GM12878 (cell line): ENCODE data around the gene CNOT2. TPM values are rescaled to one million over a fixed set of nuclear protein-coding genes. Genes with fewer than 3 reads are reported as not detected.

Experiments used
- ATAC-seq: fragments of 200-7000 bp; cut with Tn5 transposase; 3 replicates; pipeline ENCODE4 v1.9.1; 2020; ENCODE audit warnings: mild to moderate bottlenecking, moderate library complexity
- BruUV-seq: library from RNA; stranded (reverse); fragments of 400-500 nt; replicated peaks from 2 replicates; lab custom pipeline; 2021; lab: Mats Ljungman, UMichigan
- CTCF ChIA-PET: fragments of 300-600 bp; sonication (Branson Sonifier 250); formaldehyde crosslinking; extraction: SDS; loops from one replicate; lab custom pipeline; 2021; ENCODE audit warnings: inconsistent platforms; lab: Yijun Ruan, JAX
- POLR2A ChIA-PET: fragments of 350-600 bp; formaldehyde crosslinking; extraction: SDS; loops from one replicate; lab custom pipeline; 2021; ENCODE audit warnings: inconsistent platforms; lab: Charles Lee
- RAD21 ChIA-PET: fragments of 300-600 bp; sonication (Branson Sonifier 250); formaldehyde crosslinking; loops from one replicate; lab custom pipeline; 2023; ENCODE audit warnings: antibody characterized with exemption; ENCODE audit not compliant: unreplicated experiment; lab: Charles Lee
- SMC1A ChIA-PET: fragments of 300-600 bp; sonication (Branson Sonifier 250); formaldehyde crosslinking; loops from one replicate; lab custom pipeline; 2023; ENCODE audit not compliant: unreplicated experiment, uncharacterized antibody; lab: Charles Lee
- DNase-seq: peaks from one replicate; pipeline ENCODE4 v3.0.0-alpha.2; 2011; ENCODE audit warnings: low read depth, low spot score
- FAIRE-seq: peaks from 3 replicates; lab custom pipeline; 2011; peaks lifted over from hg19 to GRCh38; lab: Jason Lieb, UNC
- H2AFZ ChIP-seq: 2 replicates; pipeline ENCODE4 v1.6.0; 2011; ENCODE audit warnings: low read depth, low read length, control low read depth; ENCODE audit not compliant: control insufficient read depth
- H3K27ac ChIP-seq: 2 replicates; pipeline ENCODE4 v1.5.1; 2011; ENCODE audit warnings: control low read depth; ENCODE audit not compliant: control insufficient read depth, insufficient read depth
- H3K27me3 ChIP-seq, 2 experiments: replicated peaks in 1 of 2; 2 replicates each; pipeline versions ENCODE4 v1.6.0 to v1.6.1; 2011; ENCODE audit warnings: low read length in 1 of 2; ENCODE audit not compliant: control insufficient read depth in 2 of 2, insufficient read depth in 2 of 2
- H3K36me3 ChIP-seq, 2 experiments: 2 replicates each; pipeline ENCODE4 v1.5.1; 2011; ENCODE audit warnings: low read length in 1 of 2; ENCODE audit not compliant: control insufficient read depth in 2 of 2, insufficient read depth in 2 of 2
- H3K4me1 ChIP-seq: 2 replicates; pipeline ENCODE4 v1.6.1; 2011; ENCODE audit warnings: mild to moderate bottlenecking, low read length, moderate library complexity, mixed read lengths; ENCODE audit not compliant: control insufficient read depth, insufficient read depth
- H3K4me2 ChIP-seq: 2 replicates; pipeline ENCODE4 v1.6.0; 2011; ENCODE audit warnings: control low read depth; ENCODE audit not compliant: control insufficient read depth, insufficient read depth
- H3K4me3 ChIP-seq: fragments of 200-600 bp; sonication (generic); 2 replicates; pipeline ENCODE4 v1.5.1; 2016
- H3K79me2 ChIP-seq: 2 replicates; pipeline ENCODE4 v1.6.0; 2011; ENCODE audit warnings: low read length; ENCODE audit not compliant: control insufficient read depth, insufficient read depth
- H3K9ac ChIP-seq: 2 replicates; pipeline ENCODE4 v1.8.0; 2011; ENCODE audit warnings: low read length, control low read depth, mixed read lengths; ENCODE audit not compliant: control insufficient read depth, insufficient read depth
- H3K9me3 ChIP-seq: replicated peaks from 3 replicates; pipeline ENCODE4 v1.5.1; 2011; ENCODE audit warnings: mild to moderate bottlenecking, low read length; ENCODE audit not compliant: control insufficient read depth, insufficient read depth
- H4K20me1 ChIP-seq: 2 replicates; pipeline ENCODE4 v1.6.0; 2011; ENCODE audit not compliant: control insufficient read depth, insufficient read depth
- BHLHE40 ChIP-seq, 2 experiments: fragments of 450-650 bp in 1 of 2; IDR thresholded peaks; 2 replicates each; pipeline ENCODE4 v1.6.1; 2011 to 2017; ENCODE audit warnings: low read depth in 2 of 2, borderline replicate concordance in 1 of 2, improper control_type of control experiment in 1 of 2, low read length in 1 of 2, mild to moderate bottlenecking in 1 of 2
- CREB1 ChIP-seq: IDR thresholded peaks from 2 replicates; pipeline ENCODE4 v1.6.1; 2012; ENCODE audit warnings: low read depth, mild to moderate bottlenecking, inconsistent platforms
- EED ChIP-seq: sonication (generic); IDR thresholded peaks from 2 replicates; pipeline ENCODE4 v1.6.1; 2016; ENCODE audit warnings: antibody characterized with exemption, low read depth
- GABPA ChIP-seq: IDR thresholded peaks from 2 replicates; pipeline ENCODE4 v1.6.1; 2014; ENCODE audit warnings: antibody characterized with exemption, low read depth, mild to moderate bottlenecking, inconsistent platforms
- IKZF1 ChIP-seq: fragments of 450-650 bp; conservative IDR thresholded peaks from 2 replicates; pipeline ENCODE4 v1.6.1; 2017; ENCODE audit warnings: antibody characterized with exemption, mild to moderate bottlenecking
- JUND ChIP-seq: IDR thresholded peaks from 2 replicates; pipeline ENCODE4 v1.6.1; 2012; ENCODE audit warnings: low read depth, mild to moderate bottlenecking, low read length, improper control_type of control experiment, moderate library complexity
- KDM1A ChIP-seq: fragments of 200-600 bp; sonication (generic); IDR thresholded peaks from 2 replicates; pipeline ENCODE4 v1.6.1; 2016; ENCODE audit warnings: borderline replicate concordance
- MEF2A ChIP-seq: IDR thresholded peaks from 2 replicates; pipeline ENCODE4 v1.6.1; 2011; ENCODE audit warnings: low read depth, mild to moderate bottlenecking, low read length, moderate library complexity; ENCODE audit not compliant: insufficient read depth
- MXI1 ChIP-seq: fragments of 150-350 bp; IDR thresholded peaks from 2 replicates; pipeline ENCODE4 v1.6.1; 2011; ENCODE audit warnings: low read depth, mild to moderate bottlenecking, inconsistent platforms, low read length, improper control_type of control experiment
- POLR2AphosphoS2 ChIP-seq: IDR thresholded peaks from 2 replicates; pipeline ENCODE4 v1.6.1; 2011; ENCODE audit warnings: low read depth, mild to moderate bottlenecking, low read length, improper control_type of control experiment, moderate library complexity
- POU2F2 ChIP-seq: IDR thresholded peaks from 3 replicates; pipeline ENCODE4 v1.6.1; 2011; ENCODE audit warnings: low read depth, mild to moderate bottlenecking, low read length, borderline replicate concordance
- SMARCA5 ChIP-seq: fragments of 450-650 bp; IDR thresholded peaks from 2 replicates; pipeline ENCODE4 v1.6.1; 2017; ENCODE audit warnings: mild to moderate bottlenecking
- TARDBP ChIP-seq: IDR thresholded peaks from 2 replicates; pipeline ENCODE4 v1.6.1; 2016; ENCODE audit warnings: borderline replicate concordance
- TBL1XR1 ChIP-seq: IDR thresholded peaks from 2 replicates; pipeline ENCODE4 v1.6.1; 2012; ENCODE audit warnings: low read depth, low read length, improper control_type of control experiment
- ZNF274 ChIP-seq: IDR thresholded peaks from one replicate; pipeline ENCODE4 v1.8.0; 2011; ENCODE audit not compliant: insufficient read length, insufficient read depth
- WGBS: methylation state at CpG from one replicate; pipeline ENCODE4 v1.1.6; 2016; ENCODE audit warnings: low lambda C conversion rate; ENCODE audit not compliant: insufficient replicate concordance, insufficient coverage; ENCODE audit errors: missing lambda C conversion rate; 5-methylcytosine and 5-hydroxymethylcytosine counted together
- in situ Hi-C: fragments of 300-500 bp; cut with MboI; formaldehyde crosslinking; loops from 9 replicates; pipeline ENCODE4 v1.14.3; 2018; ENCODE audit warnings: mixed read lengths
- intact Hi-C: fragments of 100-400 bp; cut with micrococcal nuclease; formaldehyde crosslinking; loops from one replicate; pipeline ENCODE4 v1.14.2; 2022; ENCODE audit not compliant: unreplicated experiment
- polyA plus RNA-seq, 11 experiments: library from polyadenylated mRNA; depleted of rRNA in 4 of 11; unstranded in 6 of 11; stranded (reverse) in 5 of 11; fragments of >200 nt; fragmentation: Nextera tagmentation in 4 of 11; fragmentation: Illumina TruSeq in 1 of 11; extraction: Ambion mirVana in 4 of 11; extraction: Trizol in 1 of 11; gene quantifications; 1 replicate in 1 of 11; 2 replicates in 10 of 11; pipeline versions ENCODE4 v1.2.1 to v1.2.3, GENCODE V29; 2011 to 2016; ENCODE audit warnings: inconsistent platforms in 2 of 11, missing spikeins in 2 of 11, low read depth in 1 of 11
- total RNA-seq, 4 experiments: library from RNA; depleted of rRNA in 3 of 4; stranded (reverse); fragments of >200 nt in 3 of 4; fragmentation: Illumina TruSeq in 1 of 4; extraction: Trizol in 1 of 4; gene quantifications; 2 replicates each; pipeline versions ENCODE4 v1.2.1 to v1.2.3, GENCODE V29; 2013 to 2021
- TF ChIP-seq, protein P1 (sequence below): IDR thresholded peaks from 2 replicates; pipeline ENCODE4 v1.6.1; 2011; ENCODE audit warnings: low read depth, mild to moderate bottlenecking, low read length, moderate library complexity, borderline replicate concordance; ENCODE audit errors: extremely low read depth
- TF ChIP-seq, protein P2 (sequence below): fragments of 150-350 bp; IDR thresholded peaks from 2 replicates; pipeline ENCODE4 v1.6.1; 2014; ENCODE audit warnings: mild to moderate bottlenecking, low read depth, low read length
- TF ChIP-seq, protein P3 (sequence below): fragments of 450-650 bp; IDR thresholded peaks from 2 replicates; pipeline ENCODE4 v1.6.1; 2016; ENCODE audit warnings: mild to moderate bottlenecking

Gene CNOT2
- total and polyA plus RNA-seq, 10 of the 15 experiments (the other 5 are each of a cell fraction or from before 2014, with no cell fraction given): 37.9 to 127 (median 82.4) TPM

DNA sequence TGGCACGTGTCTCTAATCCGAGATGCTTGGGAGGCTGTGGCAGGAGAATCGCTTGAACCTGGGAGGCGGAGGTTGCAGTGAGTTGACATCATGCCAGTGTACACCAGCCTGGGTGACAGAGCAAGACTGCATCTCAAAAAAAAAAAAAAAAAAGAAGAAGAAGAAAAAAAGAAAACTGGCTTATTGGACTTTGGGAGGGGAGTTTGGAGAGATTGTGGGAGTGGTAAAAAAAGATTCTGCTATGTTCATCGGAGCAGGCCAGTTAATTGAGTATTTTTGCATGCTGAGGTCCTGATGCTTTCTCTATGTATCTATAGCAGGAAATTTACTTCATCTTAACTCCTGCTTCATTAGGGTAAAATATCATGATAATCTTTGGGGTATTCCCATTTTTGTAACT is 11.6 kb downstream of the CNOT2 start:
- no peak for ATAC-seq
- H4K20me1 ChIP-seq: no peaks in the 10 kb centered on the region
- H3K9me3 ChIP-seq: no peaks in the 10 kb centered on the region; the same call in 2 of the 3 replicates
- no peak overlapping the region for H3K27ac ChIP-seq
- H2AFZ ChIP-seq: no peak overlapping the region
- FAIRE-seq: no peak
- H3K27me3 ChIP-seq: no peaks in the 10 kb centered on the region
- peaks cover 90% of the 10 kb centered on the region for H3K79me2 ChIP-seq
- 89% methylated on average over 5 of the region's 5 CpGs for WGBS
- in situ Hi-C loops: no loop called here
- intact Hi-C loops: no loop called here
- no peak overlapping the region for H3K4me3 ChIP-seq
- no peak for TF ChIP-seq POU2F2
- no peak for TF ChIP-seq KDM1A
- TF ChIP-seq EED: no peak
- no peak for TF ChIP-seq TBL1XR1
- TF ChIP-seq, protein P1, sequence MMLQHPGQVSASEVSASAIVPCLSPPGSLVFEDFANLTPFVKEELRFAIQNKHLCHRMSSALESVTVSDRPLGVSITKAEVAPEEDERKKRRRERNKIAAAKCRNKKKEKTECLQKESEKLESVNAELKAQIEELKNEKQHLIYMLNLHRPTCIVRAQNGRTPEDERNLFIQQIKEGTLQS: no peak
- TF ChIP-seq POLR2AphosphoS2: no peak
- no peak for TF ChIP-seq BHLHE40 (IDR thresholded peaks at IDR 0.05; ENCODE audit: borderline replicate concordance in 1 of 2, low read depth in 2 of 2, low read length in 1 of 2)
- TF ChIP-seq GABPA: no peak
- CTCF ChIA-PET: no interaction called here
- RAD21 ChIA-PET: no interaction called here
- DNase-seq: no peak
- no peak overlapping the region for H3K9ac ChIP-seq
- no peak overlapping the region for H3K4me2 ChIP-seq
- BruUV-seq: no TSS peak
- POLR2A ChIA-PET: no interaction called here
- H3K36me3 ChIP-seq: no peaks in the 10 kb centered on the region; a peak in 1 of 4 replicates
- SMC1A ChIA-PET: no interaction called here
- H3K4me1 ChIP-seq: no peaks in the 10 kb centered on the region

DNA sequence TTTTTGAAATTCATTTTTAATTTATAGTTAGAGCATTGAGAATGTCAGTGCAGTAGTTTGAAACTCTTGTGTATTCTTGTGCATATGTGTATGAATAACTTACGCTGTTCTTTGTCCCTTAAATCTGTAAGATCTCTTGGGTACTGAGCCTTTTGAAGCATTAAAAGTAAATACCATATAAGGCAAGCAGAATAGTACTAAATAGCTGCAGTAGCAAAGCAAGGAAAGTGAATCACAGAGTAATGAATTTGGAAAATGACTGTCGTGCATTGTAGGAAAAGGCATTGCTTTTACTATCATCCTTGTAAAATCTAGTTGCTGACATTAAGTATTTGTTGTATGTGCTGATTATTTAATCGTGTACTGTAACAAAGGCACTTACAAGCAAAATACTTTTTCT is 12.1 kb downstream of the CNOT2 start:
- H4K20me1 ChIP-seq: no peaks in the 10 kb centered on the region
- H3K4me3 ChIP-seq: no peak overlapping the region
- FAIRE-seq (no peak), ATAC-seq (no peak), DNase-seq (no peak)
- ChIA-PET CTCF (no interaction called here), SMC1A (no interaction called here), POLR2A (no interaction called here), RAD21 (no interaction called here)
- BruUV-seq: no TSS peak
- H3K4me1 ChIP-seq: no peaks in the 10 kb centered on the region
- no peaks in the 10 kb centered on the region; a peak in 1 of 4 replicates for H3K36me3 ChIP-seq
- H3K9me3 ChIP-seq: no peaks in the 10 kb centered on the region; the same call in 2 of the 3 replicates
- H3K4me2 ChIP-seq: no peak overlapping the region
- no peak overlapping the region for H2AFZ ChIP-seq
- intact Hi-C loops (no loop called here), in situ Hi-C loops (no loop called here)
- no peak overlapping the region for H3K9ac ChIP-seq
- H3K27ac ChIP-seq: no peak overlapping the region
- peaks cover 89% of the 10 kb centered on the region for H3K79me2 ChIP-seq
- WGBS: 85% methylated on average over 3 of the region's 3 CpGs
- H3K27me3 ChIP-seq: no peaks in the 10 kb centered on the region
- no peak for TF ChIP-seq CREB1
- no peak for TF ChIP-seq IKZF1
- TF ChIP-seq TARDBP: no peak
- no peak for TF ChIP-seq MXI1
- TF ChIP-seq, protein P2, sequence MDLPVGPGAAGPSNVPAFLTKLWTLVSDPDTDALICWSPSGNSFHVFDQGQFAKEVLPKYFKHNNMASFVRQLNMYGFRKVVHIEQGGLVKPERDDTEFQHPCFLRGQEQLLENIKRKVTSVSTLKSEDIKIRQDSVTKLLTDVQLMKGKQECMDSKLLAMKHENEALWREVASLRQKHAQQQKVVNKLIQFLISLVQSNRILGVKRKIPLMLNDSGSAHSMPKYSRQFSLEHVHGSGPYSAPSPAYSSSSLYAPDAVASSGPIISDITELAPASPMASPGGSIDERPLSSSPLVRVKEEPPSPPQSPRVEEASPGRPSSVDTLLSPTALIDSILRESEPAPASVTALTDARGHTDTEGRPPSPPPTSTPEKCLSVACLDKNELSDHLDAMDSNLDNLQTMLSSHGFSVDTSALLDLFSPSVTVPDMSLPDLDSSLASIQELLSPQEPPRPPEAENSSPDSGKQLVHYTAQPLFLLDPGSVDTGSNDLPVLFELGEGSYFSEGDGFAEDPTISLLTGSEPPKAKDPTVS: no peak
- no peak for TF ChIP-seq SMARCA5
- no peak for TF ChIP-seq ZNF274
- TF ChIP-seq MEF2A: no peak
- TF ChIP-seq, protein P3, sequence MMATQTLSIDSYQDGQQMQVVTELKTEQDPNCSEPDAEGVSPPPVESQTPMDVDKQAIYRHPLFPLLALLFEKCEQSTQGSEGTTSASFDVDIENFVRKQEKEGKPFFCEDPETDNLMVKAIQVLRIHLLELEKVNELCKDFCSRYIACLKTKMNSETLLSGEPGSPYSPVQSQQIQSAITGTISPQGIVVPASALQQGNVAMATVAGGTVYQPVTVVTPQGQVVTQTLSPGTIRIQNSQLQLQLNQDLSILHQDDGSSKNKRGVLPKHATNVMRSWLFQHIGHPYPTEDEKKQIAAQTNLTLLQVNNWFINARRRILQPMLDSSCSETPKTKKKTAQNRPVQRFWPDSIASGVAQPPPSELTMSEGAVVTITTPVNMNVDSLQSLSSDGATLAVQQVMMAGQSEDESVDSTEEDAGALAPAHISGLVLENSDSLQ: no peak
- TF ChIP-seq JUND: no peak
